HG02571 (cell line): ENCODE results near the gene SIK3.

Experiments used
- ATAC-seq: cut with Tn5 transposase; IDR thresholded peaks from one replicate; pipeline ENCODE4 v1.9.1; 2021; ENCODE audit warnings: mild to moderate bottlenecking, moderate library complexity; ENCODE audit not compliant: unreplicated experiment

Gene SIK3

GRCh38 chr11:116903090-116903489, 195.1 kb downstream of the SIK3 start:
- ATAC-seq: no peak

- no peak for ATAC-seq
Measured at GRCh38 chr11:116901964-116902688, 196.1 kb downstream of the SIK3 start.

- ATAC-seq: no peak
Measured at GRCh38 chr11:116901211-116901610, 197.0 kb downstream of the SIK3 start.

- ATAC-seq: no peak
Measured at GRCh38 chr11:116896211-116896610, 202.0 kb downstream of the SIK3 start.

GRCh38 chr11:116895048-116895757, 203.0 kb downstream of the SIK3 start:
- no peak for ATAC-seq

- no peak for ATAC-seq
Measured at GRCh38 chr11:116893906-116894305, 204.3 kb downstream of the SIK3 start.

- ATAC-seq: no peak
Measured at GRCh38 chr11:116893437-116893836, 204.8 kb downstream of the SIK3 start.

- no peak for ATAC-seq
Measured at GRCh38 chr11:116892374-116892773, 205.9 kb downstream of the SIK3 start.

GRCh38 chr11:116891746-116892145, 206.5 kb downstream of the SIK3 start:
- ATAC-seq: no peak

- ATAC-seq: no peak
Measured at GRCh38 chr11:116890607-116891006, 207.6 kb downstream of the SIK3 start.

- no peak for ATAC-seq
Measured at GRCh38 chr11:116890193-116890592, 208.0 kb downstream of the SIK3 start.

- ATAC-seq: no peak
Measured at GRCh38 chr11:116888884-116889549, 209.2 kb downstream of the SIK3 start.

GRCh38 chr11:116888024-116888423, 210.2 kb downstream of the SIK3 start:
- no peak for ATAC-seq

GRCh38 chr11:116885951-116886655, 212.1 kb downstream of the SIK3 start:
- no peak for ATAC-seq

- ATAC-seq: no peak
Measured at GRCh38 chr11:116882386-116882785, 215.8 kb downstream of the SIK3 start.

- no peak for ATAC-seq
Measured at GRCh38 chr11:116881143-116881542, 217.1 kb downstream of the SIK3 start.

GRCh38 chr11:116879800-116880625, 218.2 kb downstream of the SIK3 start:
- no peak for ATAC-seq

- no peak for ATAC-seq
Measured at GRCh38 chr11:116876656-116877055, 221.6 kb downstream of the SIK3 start.

GRCh38 chr11:116875194-116875593, 223.0 kb downstream of the SIK3 start:
- no peak for ATAC-seq

- ATAC-seq: no peak
Measured at GRCh38 chr11:116874251-116874650, 224.0 kb downstream of the SIK3 start.
